NCI-H2171 treated with DMSO at 0.1 percent for 48 hours (cell line): ENCODE data around the gene CLDN20.

ENCODE experiments used
- DNase-seq: peaks from one replicate; lab custom pipeline; 2025; lab: John Stamatoyannopoulos, UW

CLDN20 gene

GRCh38 chr6:155269765-155270164 is 6.0 kb downstream of the CLDN20 start:
- no peak for DNase-seq

GRCh38 chr6:155270561-155271091 is 6.8 kb downstream of the CLDN20 start:
- no peak for DNase-seq

- DNase-seq: no peak
Measured at GRCh38 chr6:155271145-155271544, 7.3 kb downstream of the CLDN20 start.

GRCh38 chr6:155272353-155273232 is 8.8 kb downstream of the CLDN20 start:
- no peak for DNase-seq

- peak; percentile 7 for DNase-seq
Measured at GRCh38 chr6:155273431-155273830, 9.6 kb downstream of the CLDN20 start.

- no peak for DNase-seq
Measured at GRCh38 chr6:155274106-155274505, 10.3 kb downstream of the CLDN20 start.

- no peak for DNase-seq
Measured at GRCh38 chr6:155274533-155274932, 10.7 kb downstream of the CLDN20 start.

GRCh38 chr6:155275808-155276480 is 12.1 kb downstream of the CLDN20 start:
- no peak for DNase-seq

- no peak for DNase-seq
Measured at GRCh38 chr6:155276638-155277037, 12.8 kb downstream of the CLDN20 start.

GRCh38 chr6:155278319-155279049 is 14.7 kb downstream of the CLDN20 start:
- no peak for DNase-seq

GRCh38 chr6:155284775-155285174 is 21.0 kb downstream of the CLDN20 start:
- DNase-seq: no peak

- no peak for DNase-seq
Measured at GRCh38 chr6:155287762-155288161, 23.9 kb downstream of the CLDN20 start.

- DNase-seq: no peak
Measured at GRCh38 chr6:155290491-155290890, 26.7 kb downstream of the CLDN20 start.

- no peak for DNase-seq
Measured at GRCh38 chr6:155291291-155291690, 27.5 kb downstream of the CLDN20 start.

GRCh38 chr6:155292711-155293110 is 28.9 kb downstream of the CLDN20 start:
- no peak for DNase-seq

- DNase-seq: no peak
Measured at GRCh38 chr6:155297669-155298068, 33.9 kb downstream of the CLDN20 start.

- no peak for DNase-seq
Measured at GRCh38 chr6:155301867-155302266, 38.1 kb downstream of the CLDN20 start.

GRCh38 chr6:155303361-155303870 is 39.6 kb downstream of the CLDN20 start:
- DNase-seq: no peak

- DNase-seq: no peak
Measured at GRCh38 chr6:155306958-155307357, 43.1 kb downstream of the CLDN20 start.

GRCh38 chr6:155309150-155309549 is 45.3 kb downstream of the CLDN20 start:
- no peak for DNase-seq

GRCh38 chr6:155310596-155310995 is 46.8 kb downstream of the CLDN20 start:
- DNase-seq: no peak

GRCh38 chr6:155311086-155311485 is 47.3 kb downstream of the CLDN20 start:
- DNase-seq: no peak
